ENCODE data around the gene PHF10.
"Not testable (repeated sequence)": the region's sequence is repeated elsewhere in the genome, so short reads cannot be mapped to it uniquely, and the experiment has no call there.

PHF10 gene

GRCh38 chr6:169724494-169725124 is at the start of gene PHF10:
Gene PHF10, minus strand, starts transcription at chr6:169724500. Its CDS starts 569 bp downstream, at chr6:169723931.
- H2AFZ ChIP-seq (ENCODE audit: low read length): peak within 1 kb of the TSS; percentile 67
- DNase-seq: peak; percentile 33

DNA sequence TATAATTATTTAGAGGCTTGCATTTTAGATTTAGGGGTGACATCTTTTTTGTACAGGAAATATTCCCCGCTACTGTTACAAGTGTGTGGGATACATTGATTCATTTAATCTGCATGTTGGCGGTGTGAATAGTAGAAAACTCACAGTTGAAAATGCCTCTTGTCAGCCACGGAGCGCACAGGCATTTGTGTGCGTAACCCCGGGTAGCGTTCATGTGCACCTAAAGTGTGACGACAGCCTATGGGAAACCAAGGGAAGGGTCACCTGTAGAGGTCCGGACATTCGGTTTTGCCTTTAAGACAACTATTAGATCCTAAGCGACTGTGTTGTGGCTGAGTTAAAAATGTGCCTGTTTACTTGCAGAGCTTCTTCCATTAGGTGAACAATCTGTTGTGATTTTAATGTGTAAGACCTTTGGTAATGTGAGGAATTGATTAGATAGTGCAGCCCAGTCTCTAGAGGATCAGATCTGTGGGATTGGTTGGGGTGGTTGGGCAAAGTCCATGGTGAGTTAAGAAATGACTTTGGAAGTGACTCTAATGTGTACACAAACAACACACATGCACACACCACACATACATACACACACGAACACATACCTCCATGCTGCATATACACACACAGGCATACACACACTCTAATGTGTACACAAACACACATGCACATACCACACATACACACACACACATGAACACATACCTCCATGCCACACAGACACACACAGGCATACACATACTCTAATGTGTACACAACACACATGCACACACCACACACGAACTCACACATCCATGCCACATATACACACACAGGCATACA is 42.8 kb upstream of the PHF10 start:
- TF ChIP-seq EZH2phosphoT487 (IDR thresholded peaks at IDR 0.05; ENCODE audit: low read length) (no peak), CTCF (IDR thresholded peaks at IDR 0.05; ENCODE audit: low read length) (no peak), EZH2 (optimal IDR thresholded peaks at IDR 0.05; ENCODE audit: low read depth, low read length) (no peak)
- peaks cover 8% of the 10 kb centered on the region for H3K4me1 ChIP-seq (ENCODE audit: low read length)
- H3K27me3 ChIP-seq (replicated peaks; ENCODE audit: insufficient read depth, low read length): no peaks in the 10 kb centered on the region
- no peak overlapping the region for H2AFZ ChIP-seq (ENCODE audit: low read length)
- no peaks in the 10 kb centered on the region for H3K36me3 ChIP-seq (replicated peaks; ENCODE audit: insufficient read depth, low read length)
- H4K20me1 ChIP-seq (ENCODE audit: insufficient read depth, low read length): no peaks in the 10 kb centered on the region
- H3K9ac ChIP-seq (ENCODE audit: low read length): no peak overlapping the region
- H3F3A ChIP-seq (ENCODE audit: insufficient read depth, low read length): no peaks in the 10 kb centered on the region
- H3K4me2 ChIP-seq (ENCODE audit: low read depth, low read length): peak overlapping the region; percentile 37; the same call in 1 of the 2 replicates
- H3K9me3 ChIP-seq (replicated peaks; ENCODE audit: insufficient read depth, low read length): no peaks in the 10 kb centered on the region
- no peak overlapping the region for H3K4me3 ChIP-seq (ENCODE audit: low read length)
- H3K27ac ChIP-seq (ENCODE audit: low read length): peak overlapping the region; percentile 41; the same call in 1 of the 2 replicates
- H3K79me2 ChIP-seq (ENCODE audit: low read length): no peaks in the 10 kb centered on the region
- no peak for DNase-seq
- H3K9me2 ChIP-seq (replicated peaks; ENCODE audit: insufficient read depth, low read length): no peaks in the 10 kb centered on the region

More at GRCh38 chr6:169724494-169725124, at the start of gene PHF10:
- Histone ChIP-seq H4K20me1 (ENCODE audit: insufficient read depth, low read length) (no peaks in the 10 kb centered on the region), H3K9me2 (replicated peaks; ENCODE audit: insufficient read depth, low read length) (no peaks in the 10 kb centered on the region), H3K4me1 (ENCODE audit: low read length) (no peaks in the 10 kb centered on the region), H3K4me3 (ENCODE audit: low read length) (peak within 1 kb of the TSS; percentile 72), H3K79me2 (ENCODE audit: low read length) (peaks cover 33% of the 10 kb centered on the region), H3K9ac (ENCODE audit: low read length) (peak within 1 kb of the TSS; percentile 66), H3K4me2 (ENCODE audit: low read depth, low read length) (peak within 1 kb of the TSS; percentile 78; the same call in 1 of the 2 replicates), H3K36me3 (replicated peaks; ENCODE audit: insufficient read depth, low read length) (no peaks in the 10 kb centered on the region), H3K27me3 (replicated peaks; ENCODE audit: insufficient read depth, low read length) (no peaks in the 10 kb centered on the region), H3F3A (ENCODE audit: insufficient read depth, low read length) (0 out of 2 replicates have a peak, but pooled peaks cover 6% of the 10 kb centered on the region), H3K27ac (ENCODE audit: low read length) (peak within 1 kb of the TSS; percentile 61; the same call in 1 of the 2 replicates), H3K9me3 (replicated peaks; ENCODE audit: insufficient read depth, low read length) (no peaks in the 10 kb centered on the region)
- TF ChIP-seq EZH2phosphoT487 (IDR thresholded peaks at IDR 0.05; ENCODE audit: low read length) (no peak), CTCF (IDR thresholded peaks at IDR 0.05; ENCODE audit: low read length) (no peak), EZH2 (optimal IDR thresholded peaks at IDR 0.05; ENCODE audit: low read depth, low read length) (no peak)

DNA sequence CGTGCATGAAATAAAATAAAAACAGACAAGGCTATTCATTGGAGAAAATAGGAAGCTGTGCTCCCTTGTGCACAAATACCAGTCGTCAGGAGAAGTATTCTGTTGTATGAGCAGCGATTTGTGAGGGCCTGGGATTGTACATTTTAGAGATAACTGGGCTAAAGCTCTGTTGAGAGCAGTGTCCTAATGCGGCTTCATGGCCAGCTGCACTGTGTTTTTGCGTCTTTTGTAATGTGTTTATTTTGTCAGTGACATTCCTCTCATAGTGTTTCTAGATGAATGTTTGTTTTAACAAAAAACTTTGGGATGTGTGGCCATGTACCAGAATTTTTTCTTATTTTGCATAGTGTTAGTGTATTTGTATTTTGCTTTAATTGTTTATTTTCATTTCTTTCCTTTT is 41.9 kb upstream of the PHF10 start:
- Histone ChIP-seq H3K9me2 (replicated peaks; ENCODE audit: insufficient read depth, low read length) (no peaks in the 10 kb centered on the region), H2AFZ (ENCODE audit: low read length) (no peak overlapping the region), H3K79me2 (ENCODE audit: low read length) (no peaks in the 10 kb centered on the region), H3K36me3 (replicated peaks; ENCODE audit: insufficient read depth, low read length) (no peaks in the 10 kb centered on the region), H4K20me1 (ENCODE audit: insufficient read depth, low read length) (no peaks in the 10 kb centered on the region), H3K27ac (ENCODE audit: low read length) (no peak overlapping the region), H3K4me2 (ENCODE audit: low read depth, low read length) (no peak overlapping the region), H3K27me3 (replicated peaks; ENCODE audit: insufficient read depth, low read length) (no peaks in the 10 kb centered on the region), H3K9me3 (replicated peaks; ENCODE audit: insufficient read depth, low read length) (no peaks in the 10 kb centered on the region), H3K9ac (ENCODE audit: low read length) (no peak overlapping the region), H3K4me3 (ENCODE audit: low read length) (no peak overlapping the region), H3F3A (ENCODE audit: insufficient read depth, low read length) (no peaks in the 10 kb centered on the region), H3K4me1 (ENCODE audit: low read length) (peaks cover 8% of the 10 kb centered on the region)
- no peak for DNase-seq
- TF ChIP-seq CTCF (IDR thresholded peaks at IDR 0.05; ENCODE audit: low read length): no peak
- TF ChIP-seq EZH2phosphoT487 (IDR thresholded peaks at IDR 0.05; ENCODE audit: low read length): no peak
- TF ChIP-seq EZH2 (optimal IDR thresholded peaks at IDR 0.05; ENCODE audit: low read depth, low read length): no peak

DNA sequence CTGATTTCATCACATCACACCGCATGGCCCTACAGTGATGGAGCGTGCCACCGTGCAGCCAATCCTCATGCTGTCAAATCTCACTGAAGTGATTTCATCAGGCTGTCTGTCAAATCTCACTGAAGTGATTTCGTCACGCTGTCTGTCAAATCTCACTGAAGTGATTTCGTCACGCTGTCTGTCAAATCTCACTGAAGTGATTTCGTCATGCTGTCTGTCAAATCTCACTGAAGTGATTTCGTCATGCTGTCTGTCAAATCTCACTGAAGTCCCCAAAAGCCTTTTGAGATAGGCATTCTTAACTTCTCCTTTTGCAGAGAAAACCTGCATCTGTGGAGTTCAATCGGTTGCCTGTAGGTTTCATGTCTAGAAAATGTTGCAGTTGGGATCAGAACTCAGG is 41.5 kb upstream of the PHF10 start:
- H2AFZ ChIP-seq (ENCODE audit: low read length); H3K9me3 ChIP-seq (replicated peaks; ENCODE audit: insufficient read depth, low read length); H3K9ac ChIP-seq (ENCODE audit: low read length); DNase-seq; H3K4me2 ChIP-seq (ENCODE audit: low read depth, low read length); H3K4me1 ChIP-seq (ENCODE audit: low read length); H3F3A ChIP-seq (ENCODE audit: insufficient read depth, low read length); H3K27ac ChIP-seq (ENCODE audit: low read length); H4K20me1 ChIP-seq (ENCODE audit: insufficient read depth, low read length); H3K27me3 ChIP-seq (replicated peaks; ENCODE audit: insufficient read depth, low read length); H3K36me3 ChIP-seq (replicated peaks; ENCODE audit: insufficient read depth, low read length); H3K79me2 ChIP-seq (ENCODE audit: low read length); H3K9me2 ChIP-seq (replicated peaks; ENCODE audit: insufficient read depth, low read length); H3K4me3 ChIP-seq (ENCODE audit: low read length): not testable (repeated sequence)
